OCI-LY1 (cell line): Measurements from ENCODE around the gene TRIM73.
"Not testable (repeated sequence)": the region's sequence is repeated elsewhere in the genome, so short reads cannot be mapped to it uniquely, and the experiment has no call there.

ENCODE experiments used
- CTCF ChIP-seq: fragments of 200-600 bp; sonication (generic), shearing (Covaris generic); IDR thresholded peaks from 2 replicates; pipeline ENCODE4 v1.5.1; 2017; ENCODE audit warnings: mild to moderate bottlenecking, antibody characterized with exemption, low read length, moderate library complexity, mixed read lengths
- EZH2 ChIP-seq: fragments of 200-600 bp; sonication (generic), shearing (Covaris generic); IDR thresholded peaks from 2 replicates; pipeline ENCODE4 v1.8.0; 2017; ENCODE audit warnings: borderline replicate concordance, mixed run types, mild to moderate bottlenecking, antibody characterized with exemption, low read length, moderate library complexity, mixed read lengths

DNA sequence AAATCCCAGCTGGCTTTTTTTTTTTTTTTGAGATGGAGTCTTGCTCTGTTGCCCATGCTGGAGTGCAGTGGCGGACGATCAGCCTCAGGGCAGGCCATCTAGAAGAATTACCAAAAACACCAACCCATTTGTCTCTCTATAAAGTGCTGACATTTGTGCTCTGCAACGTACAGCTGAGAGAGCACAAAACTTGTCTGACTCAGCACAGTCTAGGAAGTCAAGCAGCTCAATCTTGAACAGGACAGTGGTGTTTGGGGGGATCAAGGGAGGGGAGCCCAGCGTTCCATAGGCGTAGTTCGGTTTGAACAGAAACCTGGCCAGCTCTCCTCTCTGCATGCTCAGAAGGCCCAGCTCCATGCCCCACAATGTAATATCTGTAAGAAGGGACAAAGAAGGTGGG, 2.2 kb upstream of the TRIM73 start:
- not testable (repeated sequence) for TF ChIP-seq CTCF, EZH2
